HepG2 (cell line): ENCODE measurements around the gene ZNF446. TPM values are rescaled to one million over a fixed set of nuclear protein-coding genes. Genes with fewer than 3 reads are reported as not detected.

Experiments used
- AGO1 ChIP-seq: fragments of 200-400 bp; formaldehyde crosslinking; IDR thresholded peaks from 2 replicates; pipeline ENCODE4 v1.6.1; 2017; ENCODE audit warnings: mild to moderate bottlenecking, low read depth, low read length, moderate library complexity; ENCODE audit not compliant: poor library complexity, severe bottlenecking
- ARNT ChIP-seq: fragments of 450-650 bp; IDR thresholded peaks from 2 replicates; pipeline ENCODE4 v1.6.1; 2017
- BRD4 ChIP-seq: sonication (generic); formaldehyde crosslinking; IDR thresholded peaks from 2 replicates; pipeline ENCODE4 v1.4.0; 2020; ENCODE audit warnings: missing genetic modification reagents
- CENPX ChIP-seq: sonication (generic); formaldehyde crosslinking; IDR thresholded peaks from 2 replicates; pipeline ENCODE4 v1.9.0; 2021; ENCODE audit warnings: mild to moderate bottlenecking, missing genetic modification reagents, moderate library complexity
- EED ChIP-seq: sonication (generic); formaldehyde crosslinking; IDR thresholded peaks from 2 replicates; pipeline ENCODE4 v1.5.0; 2020; ENCODE audit warnings: mild to moderate bottlenecking, missing genetic modification reagents
- FOSL1 ChIP-seq: sonication (generic); formaldehyde crosslinking; IDR thresholded peaks from 2 replicates; pipeline ENCODE4 v1.9.0; 2021; ENCODE audit warnings: missing genetic modification reagents, borderline replicate concordance
- GFI1 ChIP-seq: sonication (generic); formaldehyde crosslinking; IDR thresholded peaks from 2 replicates; pipeline ENCODE4 v1.5.0; 2020; ENCODE audit warnings: missing genetic modification reagents, mild to moderate bottlenecking, borderline replicate concordance
- GZF1 ChIP-seq: sonication (generic); formaldehyde crosslinking; IDR thresholded peaks from 2 replicates; pipeline ENCODE4 v1.5.1; 2020; ENCODE audit warnings: mild to moderate bottlenecking, missing genetic modification reagents
- HDAC6 ChIP-seq: fragments of 200-600 bp; sonication (generic); IDR thresholded peaks from 2 replicates; pipeline ENCODE4 v1.7.0; 2017; ENCODE audit warnings: mild to moderate bottlenecking, antibody characterized with exemption, low read length, low read depth
- MED13 ChIP-seq: sonication (generic); formaldehyde crosslinking; IDR thresholded peaks from 2 replicates; pipeline ENCODE4 v1.5.0; 2020; ENCODE audit warnings: missing genetic modification reagents
- MEF2D ChIP-seq: sonication (generic); formaldehyde crosslinking; IDR thresholded peaks from 2 replicates; pipeline ENCODE4 v1.5.1; 2020; ENCODE audit warnings: mild to moderate bottlenecking, missing genetic modification reagents
- NCOR1 ChIP-seq: fragments of 200-600 bp; sonication (generic); IDR thresholded peaks from 2 replicates; pipeline ENCODE4 v1.7.0; 2017; ENCODE audit warnings: antibody characterized with exemption, low read length, borderline replicate concordance
- NFE2L2 ChIP-seq: fragments of 150-350 bp; IDR thresholded peaks from 2 replicates; pipeline ENCODE4 v1.6.1; 2014; ENCODE audit warnings: low read length
- NRL ChIP-seq: sonication (generic); formaldehyde crosslinking; IDR thresholded peaks from 2 replicates; pipeline ENCODE4 v1.5.0; 2020; ENCODE audit warnings: missing genetic modification reagents, mild to moderate bottlenecking, moderate library complexity, borderline replicate concordance
- PCBP2 ChIP-seq: fragments of 200-400 bp; formaldehyde crosslinking; optimal IDR thresholded peaks from 2 replicates; pipeline ENCODE3; 2018; ENCODE audit warnings: low read length, low read depth; ENCODE audit not compliant: poor library complexity, severe bottlenecking
- SOX6 ChIP-seq, 2 experiments: fragments of 450-650 bp in 1 of 2; sonication (generic) in 1 of 2; formaldehyde crosslinking in 1 of 2; IDR thresholded peaks; 2 replicates each; pipeline versions ENCODE4 v1.4.0 to v1.6.1; 2017 to 2020; ENCODE audit warnings: antibody characterized with exemption in 1 of 2, mild to moderate bottlenecking in 1 of 2, missing genetic modification reagents in 1 of 2
- TBX2 ChIP-seq: sonication (generic); formaldehyde crosslinking; IDR thresholded peaks from 2 replicates; pipeline ENCODE4 v1.5.0; 2020; ENCODE audit warnings: missing genetic modification reagents, mild to moderate bottlenecking, borderline replicate concordance
- TRIM22 ChIP-seq: fragments of 450-650 bp; IDR thresholded peaks from 2 replicates; pipeline ENCODE4 v1.6.1; 2017
- ZBTB44 ChIP-seq: sonication (generic); formaldehyde crosslinking; IDR thresholded peaks from 2 replicates; pipeline ENCODE4 v1.4.0; 2020; ENCODE audit warnings: missing genetic modification reagents
- ZNF549 ChIP-seq: sonication (generic); formaldehyde crosslinking; IDR thresholded peaks from 2 replicates; pipeline ENCODE4 v1.5.0; 2020; ENCODE audit warnings: missing genetic modification reagents
- ZNF558 ChIP-seq: sonication (generic); formaldehyde crosslinking; IDR thresholded peaks from 2 replicates; pipeline ENCODE4 v1.9.0; 2022; ENCODE audit warnings: mild to moderate bottlenecking, missing genetic modification reagents, borderline replicate concordance
- ZNF576 ChIP-seq: sonication (generic); formaldehyde crosslinking; IDR thresholded peaks from 2 replicates; pipeline ENCODE4 v1.4.0; 2020; ENCODE audit warnings: mild to moderate bottlenecking, missing genetic modification reagents
- ZNF614 ChIP-seq: IDR thresholded peaks from 2 replicates; pipeline ENCODE4 v1.6.1; 2018; ENCODE audit warnings: missing biosample characterization, missing genetic modification reagents, inconsistent platforms, borderline replicate concordance
- ZNF75D ChIP-seq: sonication (generic); formaldehyde crosslinking; IDR thresholded peaks from 2 replicates; pipeline ENCODE4 v1.8.1; 2023; ENCODE audit warnings: missing genetic modification reagents, mild to moderate bottlenecking, borderline replicate concordance
- ZSCAN12 ChIP-seq: sonication (generic); formaldehyde crosslinking; IDR thresholded peaks from 2 replicates; pipeline ENCODE4 v1.9.0; 2021; ENCODE audit warnings: mild to moderate bottlenecking, missing genetic modification reagents
- ZUFSP ChIP-seq: sonication (generic); formaldehyde crosslinking; IDR thresholded peaks from 2 replicates; pipeline ENCODE4 v1.9.0; 2021; ENCODE audit warnings: missing genetic modification reagents, mild to moderate bottlenecking, borderline replicate concordance
- polyA plus RNA-seq, 8 experiments: library from polyadenylated mRNA; depleted of rRNA in 3 of 8; stranded (reverse) in 7 of 8; unstranded in 1 of 8; fragments of >200 nt; fragmentation: Illumina TruSeq in 4 of 8; extraction: Trizol in 4 of 8; gene quantifications; 2 replicates each; pipeline versions ENCODE4 v1.2.1 to v1.2.3, GENCODE V29; 2011 to 2016; ENCODE audit warnings: low read depth in 4 of 8, missing spikeins in 1 of 8, mixed read lengths in 1 of 8; ENCODE audit not compliant: insufficient read depth in 1 of 8
- total RNA-seq, 5 experiments: library from RNA; depleted of rRNA; stranded (reverse); fragments of >200 nt; fragmentation: Illumina TruSeq; extraction: Trizol; gene quantifications; 2 replicates each; pipeline ENCODE4 v1.2.3, GENCODE V29; 2016; ENCODE audit warnings: low read depth in 1 of 5

Gene ZNF446
- total and polyA plus RNA-seq, 2 of the 13 experiments (the other 11 are each of a cell fraction or from before 2014, with no cell fraction given): 3.0 to 3.6 TPM

GRCh38 chr19:58511353-58512208, 35.4 kb downstream of the ZNF446 start, which contains the start of gene SLC27A5 (continued):
- TF ChIP-seq ARNT: no peak
- no peak for TF ChIP-seq NFE2L2
- TF ChIP-seq ZSCAN12 (CRISPR knock-in tag): no peak
- no peak for TF ChIP-seq MED13
- peak; percentile 35; the same call in 1 of the 2 replicates for TF ChIP-seq NCOR1
- no peak for TF ChIP-seq ZUFSP (CRISPR knock-in tag)
- 0 out of 2 replicates have a peak, but pooled peaks have one; percentile 2 for TF ChIP-seq ZNF558 (CRISPR knock-in tag)
- no peak for TF ChIP-seq ZNF549 (CRISPR knock-in tag)
- no peak for TF ChIP-seq HDAC6
- no peak; the same call in 1 of the 2 replicates for TF ChIP-seq BRD4
- no peak for TF ChIP-seq ZNF75D
- peak; percentile 66; the same call in 1 of the 2 replicates for TF ChIP-seq TBX2 (CRISPR knock-in tag)
- TF ChIP-seq TRIM22: no peak
- TF ChIP-seq SOX6 (IDR thresholded peaks at IDR 0.05): no peak
- peak; percentile 57; the same call in 1 of the 2 replicates for TF ChIP-seq SOX6 (CRISPR knock-in tag; IDR thresholded peaks at IDR 0.05)
- TF ChIP-seq ZNF576 (CRISPR knock-in tag): no peak
- TF ChIP-seq FOSL1 (CRISPR knock-in tag): no peak
- TF ChIP-seq ZNF614 (CRISPR knock-in tag): no peak
- TF ChIP-seq NRL: no peak
- no peak for TF ChIP-seq CENPX
- no peak for TF ChIP-seq PCBP2
- TF ChIP-seq MEF2D (CRISPR knock-in tag): peak; percentile 23; the same call in 1 of the 2 replicates
- no peak for TF ChIP-seq GZF1 (CRISPR knock-in tag)
- peak; percentile 62; the same call in 1 of the 2 replicates for TF ChIP-seq GFI1
- TF ChIP-seq EED: no peak
- peak; percentile 60 for TF ChIP-seq AGO1
- no peak for TF ChIP-seq ZBTB44 (CRISPR knock-in tag)
